H9 (cell line): ENCODE data around the gene TCEAL7. TPM values are rescaled to one million over a fixed set of nuclear protein-coding genes. Genes with fewer than 3 reads are reported as not detected.

ENCODE experiments used
- DNase-seq: peaks from one replicate; pipeline ENCODE4 v3.0.0-alpha.2; 2017
- H2AFZ ChIP-seq: one replicate; pipeline ENCODE4 v1.6.1; 2013; ENCODE audit warnings: mild to moderate bottlenecking, low read length, control low read depth, moderate library complexity
- H2AK5ac ChIP-seq: 2 replicates; pipeline ENCODE4 v1.6.1; 2013; ENCODE audit warnings: low read length, control low read depth, mixed read lengths; ENCODE audit not compliant: insufficient read length
- H2BK120ac ChIP-seq: one replicate; pipeline ENCODE4 v1.6.1; 2013; ENCODE audit warnings: low read depth, mild to moderate bottlenecking, low read length, control low read depth, inconsistent platforms; ENCODE audit not compliant: poor library complexity, severe bottlenecking
- H2BK12ac ChIP-seq: 2 replicates; pipeline ENCODE4 v1.6.1; 2013; ENCODE audit warnings: low read length, control low read depth, mixed read lengths, low read depth; ENCODE audit not compliant: insufficient read length
- H2BK15ac ChIP-seq: 2 replicates; pipeline ENCODE4 v1.6.1; 2013; ENCODE audit warnings: low read depth, low read length, control low read depth
- H2BK20ac ChIP-seq: one replicate; pipeline ENCODE4 v1.6.1; 2013; ENCODE audit warnings: low read depth, mild to moderate bottlenecking, low read length, control low read depth, inconsistent platforms; ENCODE audit not compliant: poor library complexity, severe bottlenecking
- H2BK5ac ChIP-seq: 2 replicates; pipeline ENCODE4 v1.6.1; 2013; ENCODE audit warnings: low read length, control low read depth, mixed read lengths; ENCODE audit not compliant: insufficient read length
- H3K14ac ChIP-seq: 2 replicates; pipeline ENCODE4 v1.6.1; 2013; ENCODE audit warnings: low read length, control low read depth; ENCODE audit not compliant: insufficient read depth
- H3K18ac ChIP-seq: 2 replicates; pipeline ENCODE4 v1.6.1; 2013; ENCODE audit warnings: low read depth, mild to moderate bottlenecking, mixed read lengths, low read length, control low read depth; ENCODE audit not compliant: insufficient read length
- H3K23ac ChIP-seq: 2 replicates; pipeline ENCODE4 v1.6.1; 2013; ENCODE audit warnings: low read length, control low read depth, mixed read lengths, low read depth; ENCODE audit not compliant: insufficient read length
- H3K23me2 ChIP-seq: 2 replicates; pipeline ENCODE4 v1.6.1; 2013; ENCODE audit warnings: low read depth, mild to moderate bottlenecking, mixed read lengths, low read length, control low read depth; ENCODE audit not compliant: insufficient read length, poor library complexity, severe bottlenecking
- H3K27ac ChIP-seq: 2 replicates; pipeline ENCODE4 v1.5.1; 2013; ENCODE audit warnings: low read length, control low read depth, mixed read lengths, low read depth; ENCODE audit not compliant: insufficient read length
- H3K27me3 ChIP-seq: 2 replicates; pipeline ENCODE4 v1.6.1; 2013; ENCODE audit warnings: low read length, control low read depth, inconsistent platforms; ENCODE audit not compliant: insufficient read depth
- H3K4ac ChIP-seq: 2 replicates; pipeline ENCODE4 v1.6.1; 2013; ENCODE audit warnings: low read depth, mild to moderate bottlenecking, control low read depth, inconsistent platforms, low read length, moderate library complexity
- H3K4me1 ChIP-seq: 2 replicates; pipeline ENCODE4 v1.6.1; 2013; ENCODE audit warnings: low read length, control low read depth, inconsistent platforms; ENCODE audit not compliant: insufficient read depth
- H3K4me2 ChIP-seq: 2 replicates; pipeline ENCODE4 v1.6.1; 2013; ENCODE audit warnings: low read length, control low read depth, mixed read lengths; ENCODE audit not compliant: insufficient read length, insufficient read depth
- H3K56ac ChIP-seq: 2 replicates; pipeline ENCODE4 v1.6.1; 2013; ENCODE audit warnings: low read depth, mild to moderate bottlenecking, mixed read lengths, low read length, control low read depth; ENCODE audit not compliant: insufficient read length
- H3K79me1 ChIP-seq: 2 replicates; pipeline ENCODE4 v1.6.1; 2013; ENCODE audit warnings: low read depth, mild to moderate bottlenecking, moderate library complexity, low read length, control low read depth, inconsistent platforms; ENCODE audit not compliant: insufficient read depth, poor library complexity, severe bottlenecking
- H3K79me2 ChIP-seq: 2 replicates; pipeline ENCODE4 v1.6.1; 2013; ENCODE audit warnings: low read length, control low read depth, inconsistent platforms; ENCODE audit not compliant: insufficient read depth
- H3K9ac ChIP-seq: 2 replicates; pipeline ENCODE4 v1.6.1; 2013; ENCODE audit warnings: low read length, control low read depth, mixed read lengths; ENCODE audit not compliant: insufficient read length; ENCODE audit errors: extremely low read depth
- H3K9me3 ChIP-seq: one replicate; pipeline ENCODE4 v1.6.1; 2013; ENCODE audit warnings: low read depth, low read length, inconsistent platforms; ENCODE audit not compliant: control insufficient read depth
- H3T11ph ChIP-seq: one replicate; pipeline ENCODE4 v1.6.1; 2013; ENCODE audit warnings: mild to moderate bottlenecking, low read length, control low read depth, inconsistent platforms
- H4K20me1 ChIP-seq: one replicate; pipeline ENCODE4 v1.6.1; 2013; ENCODE audit not compliant: control insufficient read depth, insufficient read length, insufficient read depth
- H4K5ac ChIP-seq: 2 replicates; pipeline ENCODE4 v1.6.1; 2013; ENCODE audit warnings: low read depth, mild to moderate bottlenecking, mixed read lengths, low read length, control low read depth; ENCODE audit not compliant: insufficient read length
- H4K8ac ChIP-seq: replicated peaks from 2 replicates; pipeline ENCODE4 v1.6.1; 2013; ENCODE audit warnings: low read length, control low read depth, mixed read lengths, low read depth; ENCODE audit not compliant: insufficient read length
- H4K91ac ChIP-seq: 2 replicates; pipeline ENCODE4 v1.6.1; 2013; ENCODE audit warnings: low read depth, mild to moderate bottlenecking, moderate library complexity, mixed read lengths, low read length, control low read depth; ENCODE audit not compliant: insufficient read length
- H3K27ac Mint-ChIP-seq, 3 experiments: 2 replicates in 2 of 3; 3 replicates in 1 of 3; pipeline ENCODE4 v1.8.0; 2020 to 2021; ENCODE audit warnings: mixed read lengths in 3 of 3, mild to moderate bottlenecking in 1 of 3, moderate library complexity in 1 of 3
- H3K27me3 Mint-ChIP-seq: 2 replicates; pipeline ENCODE4 v1.8.0; 2021; ENCODE audit warnings: low read depth, mild to moderate bottlenecking, moderate library complexity, mixed read lengths
- H3K36me3 Mint-ChIP-seq, 3 experiments: 2 replicates in 2 of 3; 3 replicates in 1 of 3; pipeline ENCODE4 v1.8.0; 2020 to 2021; ENCODE audit warnings: low read depth in 3 of 3, mixed read lengths in 3 of 3; ENCODE audit not compliant: insufficient read depth in 1 of 3
- H3K4me1 Mint-ChIP-seq, 2 experiments: 2 replicates each; pipeline ENCODE4 v1.8.0; 2020; ENCODE audit warnings: mixed read lengths in 2 of 2
- H3K4me3 Mint-ChIP-seq, 2 experiments: 2 replicates in 1 of 2; 3 replicates in 1 of 2; pipeline ENCODE4 v1.8.0; 2020 to 2021; ENCODE audit warnings: mild to moderate bottlenecking in 2 of 2, mixed read lengths in 2 of 2, moderate library complexity in 1 of 2
- H3K9me3 Mint-ChIP-seq, 2 experiments: 2 replicates in 1 of 2; 3 replicates in 1 of 2; pipeline ENCODE4 v1.8.0; 2020; ENCODE audit warnings: mild to moderate bottlenecking in 2 of 2, mixed read lengths in 2 of 2, moderate library complexity in 1 of 2
- CTCF ChIP-seq: fragments of 200-600 bp; sonication (generic); conservative IDR thresholded peaks from 3 replicates; pipeline ENCODE4 v1.8.0; 2021; ENCODE audit warnings: antibody characterized with exemption, mild to moderate bottlenecking
- WGBS: extraction: QIAGEN DNeasy Blood & Tissue Kit; methylation state at CpG from one replicate; pipeline ENCODE4 v1.1.7; 2013; ENCODE audit warnings: missing lambda C conversion rate, low lambda C conversion rate, mixed read lengths; ENCODE audit not compliant: insufficient read length; ENCODE audit errors: extremely low coverage; 5-methylcytosine and 5-hydroxymethylcytosine counted together
- total RNA-seq: library from RNA; stranded (reverse); gene quantifications from 2 replicates; pipeline ENCODE4 v1.2.1, GENCODE V29; 2021

Gene TCEAL7
- total RNA-seq, 1 experiment from 2014 or later = 2.7 TPM

- Histone ChIP-seq H3K27ac (no peak overlapping the region), H2AFZ (no peak overlapping the region), H4K8ac (no peak overlapping the region), H4K20me1 (no peaks in the 10 kb centered on the region), H3K56ac (no peak overlapping the region), H3K79me2 (no peaks in the 10 kb centered on the region), H3K14ac (no peak overlapping the region), H3K9me3 (no peaks in the 10 kb centered on the region), H3K23ac (no peak overlapping the region), H4K5ac (no peak overlapping the region), H3T11ph (no peak overlapping the region), H3K79me1 (no peaks in the 10 kb centered on the region), H3K27me3 (no peaks in the 10 kb centered on the region), H2BK15ac (no peak overlapping the region), H3K4ac (no peak overlapping the region), H3K9ac (no peak overlapping the region), H2AK5ac (no peak overlapping the region), H2BK20ac (no peak overlapping the region), H2BK120ac (no peak overlapping the region), H3K4me1 (no peaks in the 10 kb centered on the region), H2BK12ac (no peak overlapping the region), H3K18ac (no peak overlapping the region), H3K4me2 (no peak overlapping the region), H4K91ac (no peak overlapping the region), H2BK5ac (no peak overlapping the region), H3K23me2 (no peaks in the 10 kb centered on the region)
- Mint-ChIP-seq H3K9me3 (peaks cover 0 to 46% of the 10 kb centered on the region in 2 experiments; a peak in 2 of 5 replicates), H3K4me1 (peaks cover 6 to 9% of the 10 kb centered on the region in 2 experiments; a peak in 3 of 4 replicates), H3K27ac (no peak overlapping the region), H3K27me3 (peaks cover 5% of the 10 kb centered on the region), H3K36me3 (no peaks in the 10 kb centered on the region), H3K4me3 (no peak overlapping the region)
- TF ChIP-seq CTCF = no peak
- no CpG with 5 or more reads among the region's 2 CpGs for WGBS
- DNase-seq = no peak
Observed at GRCh38 chrX:103344606-103345005, 14.6 kb downstream of the TCEAL7 start.
